NB4 (cell line): ENCODE data around the gene SLK.

ENCODE experiments used
- DNase-seq: peaks from one replicate; pipeline ENCODE4 v3.0.0; 2010; ENCODE audit warnings: low read depth
- H3K4me3 ChIP-seq: one replicate; pipeline ENCODE4 v1.5.1; 2011; ENCODE audit warnings: mild to moderate bottlenecking, low read depth, low read length, moderate library complexity
- MYC ChIP-seq: IDR thresholded peaks from 2 replicates; pipeline ENCODE4 v1.6.1; 2011; ENCODE audit warnings: low read depth, low read length
- POLR2A ChIP-seq: IDR thresholded peaks from 2 replicates; pipeline ENCODE4 v1.6.1; 2011; ENCODE audit warnings: mild to moderate bottlenecking; ENCODE audit not compliant: insufficient read length; ENCODE audit errors: extremely low read depth
- TF ChIP-seq, protein P1 (sequence below): IDR thresholded peaks from 2 replicates; pipeline ENCODE4 v1.6.1; 2011; ENCODE audit warnings: low read depth, low read length
- TF ChIP-seq, protein P2 (sequence below): IDR thresholded peaks from one replicate; pipeline ENCODE4 v1.5.1; 2012; ENCODE audit warnings: low read depth, low read length

The SLK gene

DNA sequence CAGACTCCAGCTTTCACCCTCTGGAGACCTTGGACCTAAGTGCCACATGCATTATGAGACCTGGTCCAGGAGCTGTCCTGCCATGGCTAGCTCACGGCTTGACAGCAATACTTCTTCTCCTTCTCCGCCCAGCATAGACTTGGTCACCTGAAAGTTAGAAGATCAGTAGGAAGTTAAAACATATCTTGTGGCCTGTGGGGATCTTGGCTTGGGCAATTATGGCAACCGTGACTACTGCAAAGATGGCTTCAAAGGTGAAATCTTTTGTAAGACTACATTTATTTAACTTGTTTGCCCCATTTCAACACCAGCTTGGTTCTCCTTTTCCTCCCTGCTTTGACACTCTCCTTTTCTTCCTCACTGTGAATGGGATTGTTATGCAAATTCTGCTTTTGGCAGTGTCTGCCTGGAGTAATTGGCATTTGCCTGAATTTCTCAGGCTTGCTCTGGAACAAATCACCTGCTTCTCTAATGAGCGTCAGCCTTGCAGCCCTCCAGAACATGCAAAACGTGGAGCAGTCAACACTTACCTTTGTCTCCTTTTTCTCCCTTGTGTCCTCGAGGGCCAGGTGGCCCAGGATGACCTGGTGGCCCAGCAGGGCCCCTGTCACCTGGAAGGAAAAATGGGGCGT, 65.3 kb downstream of the SLK start:
- DNase-seq = no peak
- TF ChIP-seq, protein P1, sequence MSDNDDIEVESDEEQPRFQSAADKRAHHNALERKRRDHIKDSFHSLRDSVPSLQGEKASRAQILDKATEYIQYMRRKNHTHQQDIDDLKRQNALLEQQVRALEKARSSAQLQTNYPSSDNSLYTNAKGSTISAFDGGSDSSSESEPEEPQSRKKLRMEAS = no peak
- TF ChIP-seq POLR2A = no peak
- TF ChIP-seq, protein P2, sequence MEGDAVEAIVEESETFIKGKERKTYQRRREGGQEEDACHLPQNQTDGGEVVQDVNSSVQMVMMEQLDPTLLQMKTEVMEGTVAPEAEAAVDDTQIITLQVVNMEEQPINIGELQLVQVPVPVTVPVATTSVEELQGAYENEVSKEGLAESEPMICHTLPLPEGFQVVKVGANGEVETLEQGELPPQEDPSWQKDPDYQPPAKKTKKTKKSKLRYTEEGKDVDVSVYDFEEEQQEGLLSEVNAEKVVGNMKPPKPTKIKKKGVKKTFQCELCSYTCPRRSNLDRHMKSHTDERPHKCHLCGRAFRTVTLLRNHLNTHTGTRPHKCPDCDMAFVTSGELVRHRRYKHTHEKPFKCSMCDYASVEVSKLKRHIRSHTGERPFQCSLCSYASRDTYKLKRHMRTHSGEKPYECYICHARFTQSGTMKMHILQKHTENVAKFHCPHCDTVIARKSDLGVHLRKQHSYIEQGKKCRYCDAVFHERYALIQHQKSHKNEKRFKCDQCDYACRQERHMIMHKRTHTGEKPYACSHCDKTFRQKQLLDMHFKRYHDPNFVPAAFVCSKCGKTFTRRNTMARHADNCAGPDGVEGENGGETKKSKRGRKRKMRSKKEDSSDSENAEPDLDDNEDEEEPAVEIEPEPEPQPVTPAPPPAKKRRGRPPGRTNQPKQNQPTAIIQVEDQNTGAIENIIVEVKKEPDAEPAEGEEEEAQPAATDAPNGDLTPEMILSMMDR = no peak
- TF ChIP-seq MYC = no peak
- H3K4me3 ChIP-seq = no peak overlapping the region

- H3K4me3 ChIP-seq = no peak overlapping the region
- peak; percentile 39 for DNase-seq
- TF ChIP-seq, protein P1 = no peak
- no peak for TF ChIP-seq POLR2A
- TF ChIP-seq, protein P2 = no peak
- no peak for TF ChIP-seq MYC
These were observed 66.5 kb downstream of the SLK start for GRCh38 chr10:104033401-104033930.

GRCh38 chr10:104033966-104034365, 67.0 kb downstream of the SLK start:
- DNase-seq = peak; percentile 30
- no peak for TF ChIP-seq MYC
- TF ChIP-seq, protein P1 = no peak
- no peak for TF ChIP-seq POLR2A
- TF ChIP-seq, protein P2 = no peak
- no peak overlapping the region for H3K4me3 ChIP-seq

- no peak overlapping the region for H3K4me3 ChIP-seq
- no peak for DNase-seq
- TF ChIP-seq, protein P1 = no peak
- TF ChIP-seq, protein P2 = no peak
- TF ChIP-seq POLR2A = no peak
These were observed 67.7 kb downstream of the SLK start for GRCh38 chr10:104034401-104035193.

DNA sequence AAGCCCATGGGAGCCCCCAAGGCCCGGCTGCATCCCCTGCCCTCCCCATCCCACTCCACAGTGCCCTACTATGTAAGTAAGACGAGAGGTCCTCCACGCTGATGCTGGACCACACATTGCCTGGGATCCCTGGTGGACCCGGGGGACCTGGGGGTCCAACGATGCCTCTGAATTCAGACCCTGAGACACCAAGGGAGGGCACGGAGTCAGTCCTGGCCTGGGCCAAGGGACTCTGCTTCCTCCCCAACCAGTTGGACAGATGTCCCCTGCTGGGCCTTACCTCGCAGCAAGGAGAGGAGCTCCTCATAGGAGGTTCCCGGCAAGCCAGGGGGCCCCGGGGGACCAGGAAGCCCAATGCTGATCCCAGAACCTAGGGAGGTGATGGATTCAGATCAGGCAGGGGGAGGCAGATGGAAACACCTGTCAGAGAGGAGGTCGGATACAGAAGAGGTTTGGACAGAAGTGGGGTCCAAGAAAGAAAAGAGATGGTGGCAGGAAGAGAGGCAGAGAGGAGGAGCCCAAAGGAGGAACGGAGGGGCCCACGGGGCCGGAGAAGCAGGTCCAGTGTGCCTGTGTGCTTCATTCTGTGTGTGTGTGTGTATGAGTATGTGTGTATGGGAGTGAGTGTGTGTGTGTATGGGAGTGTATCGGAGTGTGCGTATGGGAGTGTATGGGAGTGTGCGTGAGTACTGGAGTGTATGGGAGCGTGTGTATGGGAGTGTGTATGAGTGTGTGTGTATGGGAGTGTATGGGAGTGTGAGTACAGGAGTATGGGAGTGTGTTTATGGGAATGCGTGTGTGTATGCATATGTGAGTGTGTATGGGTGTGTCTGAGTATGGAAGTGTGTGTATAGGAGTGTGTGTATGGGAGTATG, 68.5 kb downstream of the SLK start:
- no peak overlapping the region for H3K4me3 ChIP-seq
- no peak for TF ChIP-seq MYC
- TF ChIP-seq, protein P1 = no peak
- TF ChIP-seq POLR2A = no peak
- TF ChIP-seq, protein P2 = no peak

More for the DNA sequence above, 68.5 kb downstream of the SLK start:
- DNase-seq = no peak
